ENCODE measurements around the gene EFHD1.

EFHD1 gene

GRCh38 chr2:232633413-232634205, at the start of gene EFHD1:
Gene EFHD1 (plus strand): TSS chr2:232633604. CDS start chr2:232633705, 101 bp downstream.
- peak; percentile 88 for DNase-seq

GRCh38 chr2:232584238-232584637, 49.2 kb upstream of the EFHD1 start:
- DNase-seq, result no peak

GRCh38 chr2:232586943-232587505, 46.4 kb upstream of the EFHD1 start:
- no peak for DNase-seq

- no peak for DNase-seq
Observed at GRCh38 chr2:232587512-232587911, 45.9 kb upstream of the EFHD1 start.

- DNase-seq, result no peak
Observed at GRCh38 chr2:232588031-232588430, 45.4 kb upstream of the EFHD1 start.

- DNase-seq, result no peak
Observed at GRCh38 chr2:232588680-232589585, 44.5 kb upstream of the EFHD1 start.

GRCh38 chr2:232592772-232593395, 40.5 kb upstream of the EFHD1 start:
- no peak for DNase-seq

- DNase-seq, result no peak
Observed at GRCh38 chr2:232593982-232594381, 39.4 kb upstream of the EFHD1 start.

- no peak for DNase-seq
Observed at GRCh38 chr2:232597362-232598079, 35.9 kb upstream of the EFHD1 start.

GRCh38 chr2:232598293-232598692, 35.1 kb upstream of the EFHD1 start:
- no peak for DNase-seq

- DNase-seq, result peak; percentile 9
Observed at GRCh38 chr2:232600053-232600773, 33.2 kb upstream of the EFHD1 start.

- DNase-seq, result no peak
Observed at GRCh38 chr2:232603283-232603682, 30.1 kb upstream of the EFHD1 start.

- no peak for DNase-seq
Observed at GRCh38 chr2:232604535-232604934, 28.9 kb upstream of the EFHD1 start.

- DNase-seq, result no peak
Observed at GRCh38 chr2:232607011-232607410, 26.4 kb upstream of the EFHD1 start.

- no peak for DNase-seq
Observed at GRCh38 chr2:232609607-232610006, 23.8 kb upstream of the EFHD1 start.

GRCh38 chr2:232610081-232610480, 23.3 kb upstream of the EFHD1 start:
- no peak for DNase-seq

- DNase-seq, result no peak
Observed at GRCh38 chr2:232611061-232611460, 22.3 kb upstream of the EFHD1 start.

- peak; percentile 24 for DNase-seq
Observed at GRCh38 chr2:232611559-232612218, 21.7 kb upstream of the EFHD1 start.

GRCh38 chr2:232613538-232614134, 19.8 kb upstream of the EFHD1 start:
- no peak for DNase-seq

GRCh38 chr2:232615339-232615738, 18.1 kb upstream of the EFHD1 start:
- no peak for DNase-seq

- no peak for DNase-seq
Observed at GRCh38 chr2:232621186-232621585, 12.2 kb upstream of the EFHD1 start.

All from retina (tissue), 1 donor.